Spleen (tissue), 11 donors: ENCODE measurements around the gene RALGAPA1. TPM values are rescaled to one million over a fixed set of nuclear protein-coding genes. Genes with fewer than 3 reads are reported as not detected.

Experiments used
- DNase-seq: peaks from one replicate; pipeline ENCODE4 v3.0.0-alpha.2; 2020
- H3K27ac ChIP-seq, 8 donors: fragments of 200-600 bp; sonication (generic) in 7 of 8; 1 replicate in 4 of 8; 2 replicates in 4 of 8; pipeline versions ENCODE4 v1.5.0 to v1.8.0; 2016 to 2021; ENCODE audit warnings: inconsistent platforms in 4 of 8, mild to moderate bottlenecking in 4 of 8, moderate library complexity in 1 of 8
- H3K27me3 ChIP-seq, 7 donors: fragments of 200-600 bp; sonication (generic) in 6 of 7; replicated peaks in 1 of 7; 1 replicate in 4 of 7; 2 replicates in 3 of 7; pipeline versions ENCODE4 v1.5.0 to v1.8.0; 2016 to 2021; ENCODE audit warnings: inconsistent platforms in 3 of 7, mild to moderate bottlenecking in 1 of 7
- H3K36me3 ChIP-seq, 6 donors: fragments of 200-600 bp; sonication (generic) in 5 of 6; 1 replicate in 4 of 6; 2 replicates in 2 of 6; pipeline versions ENCODE4 v1.5.0 to v1.8.0; 2016 to 2021; ENCODE audit warnings: inconsistent platforms in 2 of 6
- H3K4me1 ChIP-seq, 6 donors: fragments of 200-600 bp; sonication (generic) in 5 of 6; 1 replicate in 3 of 6; 2 replicates in 3 of 6; pipeline versions ENCODE4 v1.5.0 to v1.8.0; 2016 to 2021; ENCODE audit warnings: inconsistent platforms in 3 of 6
- H3K4me3 ChIP-seq, 8 donors: fragments of 200-600 bp; sonication (generic) in 7 of 8; 1 replicate in 4 of 8; 2 replicates in 4 of 8; pipeline versions ENCODE4 v1.5.0 to v1.8.0; 2016 to 2021; ENCODE audit warnings: inconsistent platforms in 4 of 8, mild to moderate bottlenecking in 4 of 8, moderate library complexity in 2 of 8
- H3K9me3 ChIP-seq, 8 donors: fragments of 200-600 bp; sonication (generic) in 7 of 8; 1 replicate in 4 of 8; 2 replicates in 4 of 8; pipeline versions ENCODE4 v1.5.0 to v1.8.0; 2016 to 2021; ENCODE audit warnings: inconsistent platforms in 4 of 8
- CTCF ChIP-seq, 11 experiments: fragments of 200-600 bp in 7 of 11; fragments of 450-650 bp in 4 of 11; sonication (generic) in 4 of 11; IDR thresholded peaks in 8 of 11; conservative IDR thresholded peaks in 3 of 11; 1 replicate in 7 of 11; 2 replicates in 4 of 11; pipeline versions ENCODE4 v1.4.0 to v1.8.0; 2016 to 2021; ENCODE audit warnings: antibody characterized with exemption in 11 of 11, inconsistent platforms in 4 of 11, mild to moderate bottlenecking in 1 of 11
- POLR2A ChIP-seq, 3 donors: fragments of 450-650 bp; IDR thresholded peaks; one replicate each; pipeline ENCODE4 v1.5.1; 2017; ENCODE audit warnings: antibody characterized with exemption in 3 of 3, mild to moderate bottlenecking in 1 of 3
- POLR2AphosphoS5 ChIP-seq, 3 donors: sonication (generic); formaldehyde crosslinking; IDR thresholded peaks; one replicate each; pipeline ENCODE4 v1.5.1; 2017; ENCODE audit warnings: antibody characterized with exemption in 3 of 3
- WGBS, 5 donors: extraction: QIAGEN DNeasy Blood & Tissue Kit in 3 of 5; methylation state at CpG; one replicate each; pipeline versions ENCODE4 v1.1.5 to v1.1.7; 2013 to 2018; 5-methylcytosine and 5-hydroxymethylcytosine counted together
- intact Hi-C: fragments of 100-400 bp; cut with DNase I; formaldehyde crosslinking; loops from one replicate; pipeline ENCODE4 v1.15.0; 2023; ENCODE audit warnings: low total_unique reads
- polyA plus RNA-seq, 3 donors: library from polyadenylated mRNA; stranded (reverse); fragments of 200-250 nt; gene quantifications; one replicate each; pipeline ENCODE4 v1.2.1, GENCODE V29; 2013
- total RNA-seq, 7 donors: library from RNA; depleted of rRNA in 3 of 7; stranded (reverse); fragments of >200 nt in 3 of 7; fragmentation: NEBNext Ultra II Directional in 4 of 7; extraction: Animal tissue kit (Norgen Biotek cat#: 25700) in 4 of 7; gene quantifications; one replicate each; pipeline versions ENCODE4 v1.1.0 to v1.2.1, GENCODE V29; 2016 to 2021
- donor health status: healthy with polysubstance abuse.
- donor health status: DM: no; HTN: no; CAD: no; lungs with moderate emphysema.
- donor health status: DM: no; HTN: no; CAD: no.
- donor health status: Bipolar disorder and iron deficiency.
- donor health status: healthy.
- donor health status: DM: no; HTN: no; CAD: no.
- donor health status: DM: yes; HTN: yes; CAD: no.

Gene RALGAPA1
- total and polyA plus RNA-seq, 10 donors, result 9.7 to 76.0 (median 52.2) TPM

GRCh38 chr14:35814371-35815005, 5.4 kb upstream of the RALGAPA1 start:
- intact Hi-C loops, result no loop called here
- Histone ChIP-seq H3K27me3 (no peaks in the 10 kb centered on the region), H3K9me3 (no peaks in the 10 kb centered on the region), H3K36me3 (no peaks in the 10 kb centered on the region), H3K27ac (no peak overlapping the region), H3K4me3 (no peak overlapping the region), H3K4me1 (peaks cover 0 to 4% (median 0%) of the 10 kb centered on the region in 6 donors)
- no peak for DNase-seq
- no peak for TF ChIP-seq POLR2A (IDR thresholded peaks at IDR 0.05)
- peak in 10 of 11 experiments; percentile 13 to 75 (median 62) for TF ChIP-seq CTCF (IDR thresholded peaks at IDR 0.05 in 8 of 11, conservative IDR thresholded peaks at IDR 0.05 in 3 of 11)
- no peak for TF ChIP-seq POLR2AphosphoS5 (IDR thresholded peaks at IDR 0.05)
- WGBS, 5 donors, result 32 to 39% (median 35%) methylated on average over 3 of the region's 3 CpGs

DNA sequence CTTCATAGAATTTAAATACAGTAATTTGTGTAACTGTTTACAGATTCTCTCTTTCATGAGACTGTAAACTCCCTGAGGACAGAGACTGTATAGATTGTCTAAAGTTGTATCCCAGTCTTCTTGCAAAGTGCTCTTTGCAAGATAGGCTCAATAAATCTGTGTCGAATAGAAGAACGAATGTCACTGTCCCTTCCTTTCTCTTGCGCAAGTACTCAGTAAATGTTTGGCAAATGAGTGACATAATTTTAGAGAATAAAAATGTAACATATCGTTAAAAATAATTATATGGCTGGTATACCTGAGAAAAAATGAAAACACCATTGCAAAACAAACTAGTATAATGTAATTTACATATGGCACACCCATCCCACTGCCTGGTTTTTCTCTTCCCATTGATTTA, 1.9 kb upstream of the RALGAPA1 start:
- no peak for DNase-seq
- 76 to 90% (median 88%) methylated on average over 4 of the region's 4 CpGs for WGBS, 5 donors
- no peaks in the 10 kb centered on the region for H3K36me3 ChIP-seq
- peaks cover 6 to 32% (median 22%) of the 10 kb centered on the region in 6 donors for H3K4me1 ChIP-seq
- no peaks in the 10 kb centered on the region for H3K27me3 ChIP-seq
- no peaks in the 10 kb centered on the region for H3K9me3 ChIP-seq
- H3K27ac ChIP-seq, result no peak overlapping the region
- intact Hi-C loops, result no loop called here
- H3K4me3 ChIP-seq, result no peak overlapping the region
- TF ChIP-seq POLR2AphosphoS5 (IDR thresholded peaks at IDR 0.05), result no peak
- no peak for TF ChIP-seq CTCF (IDR thresholded peaks at IDR 0.05 in 8 of 11, conservative IDR thresholded peaks at IDR 0.05 in 3 of 11)
- TF ChIP-seq POLR2A (IDR thresholded peaks at IDR 0.05), result no peak

DNA sequence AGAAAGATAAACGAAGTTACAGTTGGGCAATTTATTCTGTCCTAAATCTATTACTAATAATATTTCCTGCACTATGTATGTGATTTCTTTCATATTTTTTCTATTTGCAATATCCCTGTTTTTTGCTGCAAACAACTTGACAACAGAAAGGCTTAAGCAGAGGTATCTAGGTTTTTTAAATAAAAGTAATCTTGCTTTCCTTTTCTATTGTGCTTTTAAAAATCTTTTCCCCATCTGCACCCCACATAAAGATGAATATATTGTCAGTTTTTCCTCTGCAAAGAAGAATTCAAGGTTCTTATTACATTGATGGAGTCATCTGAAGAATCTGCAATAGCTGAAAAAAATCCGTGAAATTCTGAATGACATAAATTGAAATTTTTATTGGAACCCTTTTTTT, 502 bp upstream of the RALGAPA1 start:
- intact Hi-C loops, result no loop called here
- DNase-seq, result no peak
- no peak for TF ChIP-seq POLR2A (IDR thresholded peaks at IDR 0.05)
- TF ChIP-seq CTCF (IDR thresholded peaks at IDR 0.05 in 8 of 11, conservative IDR thresholded peaks at IDR 0.05 in 3 of 11), result no peak
- no peak for TF ChIP-seq POLR2AphosphoS5 (IDR thresholded peaks at IDR 0.05)
- Histone ChIP-seq H3K4me1 (peaks cover 6 to 40% (median 26%) of the 10 kb centered on the region in 6 donors), H3K9me3 (no peaks in the 10 kb centered on the region), H3K27ac (peak overlapping the region; percentile 84 to 94 (median 91)), H3K36me3 (peaks cover 0 to 2% (median 0%) of the 10 kb centered on the region in 6 donors), H3K4me3 (peak overlapping the region in 5 of 8 donors; percentile 57 to 84 (median 64)), H3K27me3 (no peaks in the 10 kb centered on the region)
- WGBS, 5 donors, result 23 to 28% (median 23%) methylated on average over 2 of the region's 2 CpGs

DNA sequence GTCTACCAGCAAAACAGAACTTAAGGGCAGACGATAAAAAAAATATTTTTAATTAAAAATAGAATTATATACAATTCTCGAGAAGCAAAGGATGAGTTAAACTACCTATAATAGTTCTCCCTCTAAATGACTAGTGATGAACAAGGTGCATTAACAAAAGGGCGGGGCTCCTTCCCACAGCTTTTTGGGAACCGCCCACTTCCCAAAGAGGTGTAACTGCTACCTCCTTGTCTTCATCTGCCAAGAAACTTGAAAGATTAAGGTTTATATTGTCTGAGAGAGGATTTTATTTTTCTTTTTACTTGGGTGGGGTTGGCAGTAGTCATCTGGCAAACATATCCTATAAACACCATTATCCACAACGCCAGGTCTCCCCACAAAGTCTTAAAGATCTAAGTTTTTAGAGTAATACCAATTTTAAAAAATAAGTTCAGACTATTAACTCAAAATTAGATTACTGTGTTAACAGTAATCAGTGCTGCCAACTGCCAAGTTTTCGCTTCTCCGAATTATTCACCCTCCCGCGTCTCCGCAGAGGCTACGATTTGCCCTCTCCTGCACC, 938 bp downstream of the RALGAPA1 start:
- TF ChIP-seq POLR2A (IDR thresholded peaks at IDR 0.05) (no peak), POLR2AphosphoS5 (IDR thresholded peaks at IDR 0.05) (no peak), CTCF (IDR thresholded peaks at IDR 0.05 in 8 of 11, conservative IDR thresholded peaks at IDR 0.05 in 3 of 11) (no peak)
- peak overlapping the region; percentile 57 to 84 (median 64) for H3K4me3 ChIP-seq
- peaks cover 6 to 40% (median 27%) of the 10 kb centered on the region in 6 donors for H3K4me1 ChIP-seq
- intact Hi-C loops, result no loop called here
- H3K9me3 ChIP-seq, result no peaks in the 10 kb centered on the region
- no peak for DNase-seq
- WGBS, 5 donors, result 3 to 6% (median 4%) methylated on average over 11 of the region's 11 CpGs
- peaks cover 0 to 13% (median 0%) of the 10 kb centered on the region in 6 donors for H3K36me3 ChIP-seq
- H3K27me3 ChIP-seq, result no peaks in the 10 kb centered on the region
- peak overlapping the region; percentile 84 to 94 (median 91) for H3K27ac ChIP-seq
